CD4-positive, alpha-beta T cell treated with Interleukin-12 subunit alpha and Interleukin-12 subunit beta, for 1 hour (primary cell): ENCODE data around the gene RPL9.
"Not testable (repeated sequence)": the region's sequence is repeated elsewhere in the genome, so short reads cannot be mapped to it uniquely, and the experiment has no call there.

Experiments
- DNase-seq: peaks from one replicate; pipeline ENCODE4 v3.0.0-alpha.2; 2020

RPL9 gene

DNA sequence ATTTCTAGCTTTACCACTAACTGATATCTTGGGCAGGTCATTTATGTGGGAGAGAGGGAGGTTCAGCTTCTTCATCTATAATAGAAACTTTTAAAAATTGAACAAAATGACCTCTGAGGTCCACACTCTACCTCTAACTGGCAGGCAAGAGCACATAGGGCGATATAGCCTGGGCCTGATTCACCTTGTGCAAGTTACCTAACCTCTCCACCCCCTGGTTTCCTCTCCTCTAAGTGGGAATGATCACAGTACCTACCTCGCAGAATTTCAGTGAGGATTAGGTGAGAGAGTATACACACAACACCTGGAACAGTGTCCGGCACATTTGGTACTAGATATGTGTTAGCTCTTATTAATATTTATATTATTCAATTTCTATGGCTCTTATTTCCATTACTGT is 36.5 kb downstream of the RPL9 start:
- no peak for DNase-seq

DNA sequence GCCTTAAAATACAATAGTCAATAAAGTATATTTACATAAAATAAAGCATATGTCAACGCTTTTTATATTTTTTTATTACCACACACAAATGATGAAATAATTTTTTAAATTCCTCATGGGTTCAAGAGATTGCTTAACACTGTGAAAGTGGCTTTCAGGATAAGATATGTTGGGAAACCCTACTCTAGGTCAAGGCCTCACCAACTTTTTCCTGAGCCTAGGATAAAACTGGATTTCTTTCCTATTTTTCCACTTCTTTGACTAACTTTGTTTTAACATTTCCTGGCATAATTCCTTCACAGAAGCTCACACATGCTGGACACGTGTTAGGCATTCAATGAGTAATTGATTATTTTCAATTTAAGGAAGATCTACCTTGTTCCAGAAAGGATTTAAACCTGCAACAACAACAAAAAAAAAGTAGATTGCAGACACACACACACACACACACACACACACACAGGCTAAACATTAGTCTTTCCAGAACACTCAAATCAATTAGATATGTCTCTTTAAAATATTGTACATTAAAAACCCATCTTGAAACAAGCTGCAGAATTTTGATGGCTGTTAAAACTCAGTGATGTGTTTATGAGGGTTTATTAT is 42.9 kb downstream of the RPL9 start:
- DNase-seq: no peak

DNA sequence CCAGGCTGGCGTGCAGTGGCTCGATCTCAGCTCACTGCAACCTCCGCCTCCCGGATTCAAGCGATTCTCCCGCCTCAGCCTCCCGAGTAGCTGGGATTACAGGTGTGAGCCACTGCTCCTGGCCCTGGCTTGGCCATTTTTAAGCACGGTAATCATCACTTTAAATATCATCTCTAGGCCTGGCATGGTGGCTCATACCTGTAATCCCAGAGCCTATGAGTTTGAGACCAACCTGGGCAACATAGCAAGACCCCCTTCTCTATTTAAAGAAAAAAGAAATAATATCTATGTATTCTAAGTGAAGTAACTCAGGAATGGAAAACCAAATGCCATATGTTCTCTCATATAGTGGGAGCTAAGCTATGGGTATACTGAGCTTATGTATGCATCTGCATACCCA is 47.2 kb downstream of the RPL9 start:
- not testable (repeated sequence) for DNase-seq

DNA sequence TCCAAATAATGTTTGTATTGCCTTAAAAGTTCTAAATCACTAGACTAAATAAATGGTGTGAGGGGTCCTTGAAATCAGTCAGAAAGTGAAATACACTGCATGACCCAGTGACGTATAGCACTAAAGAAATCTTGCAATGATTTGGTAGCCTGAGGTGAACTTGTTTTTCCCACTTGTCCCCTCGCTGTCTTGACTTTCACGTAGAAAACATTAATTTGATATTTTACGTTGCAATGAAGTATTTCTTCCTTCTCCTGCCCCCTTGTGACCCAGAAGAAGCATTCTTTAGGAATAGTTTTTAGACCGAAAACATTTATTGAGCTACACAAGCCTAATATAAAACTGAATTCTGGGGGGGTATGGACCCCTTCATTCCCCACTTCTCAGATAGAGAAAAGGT is 48.3 kb downstream of the RPL9 start:
- no peak for DNase-seq

DNA sequence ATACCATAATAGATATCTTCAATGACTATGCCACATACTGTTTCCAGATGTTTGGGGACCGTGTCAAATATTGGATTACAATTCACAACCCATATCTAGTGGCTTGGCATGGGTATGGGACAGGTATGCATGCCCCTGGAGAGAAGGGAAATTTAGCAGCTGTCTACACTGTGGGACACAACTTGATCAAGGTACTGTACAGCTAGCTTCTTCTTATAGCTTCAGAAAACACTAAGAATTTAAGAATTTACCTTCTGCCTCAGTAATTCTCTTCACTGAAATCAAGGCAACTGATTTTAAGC is 51.2 kb downstream of the RPL9 start:
- no peak for DNase-seq

DNA sequence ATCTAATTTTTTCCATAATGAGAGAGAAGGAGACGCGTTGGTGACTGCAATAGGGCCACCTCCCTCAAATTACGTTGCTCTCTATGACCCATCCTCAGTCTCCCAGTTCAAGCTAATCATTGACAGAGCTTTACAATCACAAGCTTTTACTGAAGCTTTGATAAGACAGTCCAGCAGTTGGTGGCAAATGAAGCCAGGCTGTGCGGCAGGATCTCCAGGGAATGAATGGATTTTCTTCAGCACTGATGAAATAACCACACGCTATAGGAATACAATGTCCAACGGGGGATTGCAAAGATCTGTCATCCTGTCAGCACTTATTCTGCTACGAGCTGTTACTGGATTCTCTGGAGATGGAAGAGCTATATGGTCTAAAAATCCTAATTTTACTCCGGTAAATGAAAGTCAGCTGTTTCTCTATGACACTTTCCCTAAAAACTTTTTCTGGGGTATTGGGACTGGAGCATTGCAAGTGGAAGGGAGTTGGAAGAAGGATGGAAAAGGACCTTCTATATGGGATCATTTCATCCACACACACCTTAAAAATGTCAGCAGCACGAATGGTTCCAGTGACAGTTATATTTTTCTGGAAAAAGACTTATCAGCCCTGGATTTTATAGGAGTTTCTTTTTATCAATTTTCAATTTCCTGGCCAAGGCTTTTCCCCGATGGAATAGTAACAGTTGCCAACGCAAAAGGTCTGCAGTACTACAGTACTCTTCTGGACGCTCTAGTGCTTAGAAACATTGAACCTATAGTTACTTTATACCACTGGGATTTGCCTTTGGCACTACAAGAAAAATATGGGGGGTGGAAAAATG is 51.7 kb downstream of the RPL9 start, which contains the start of gene KLB:
KLB (plus strand) TSS at position 168 of the 821 bp plus-strand sequence; CDS start at position 188, 20 bp downstream.
- DNase-seq: no peak
